Measurements from ENCODE around the gene TUBA4A. TPM values are rescaled to one million over a fixed set of nuclear protein-coding genes. Genes with fewer than 3 reads are reported as not detected.

Gene TUBA4A
- polyA plus RNA-seq, 1 donor (not counting 4 experiments of a cell fraction or from before 2014, with no cell fraction given): 524 TPM

DNA sequence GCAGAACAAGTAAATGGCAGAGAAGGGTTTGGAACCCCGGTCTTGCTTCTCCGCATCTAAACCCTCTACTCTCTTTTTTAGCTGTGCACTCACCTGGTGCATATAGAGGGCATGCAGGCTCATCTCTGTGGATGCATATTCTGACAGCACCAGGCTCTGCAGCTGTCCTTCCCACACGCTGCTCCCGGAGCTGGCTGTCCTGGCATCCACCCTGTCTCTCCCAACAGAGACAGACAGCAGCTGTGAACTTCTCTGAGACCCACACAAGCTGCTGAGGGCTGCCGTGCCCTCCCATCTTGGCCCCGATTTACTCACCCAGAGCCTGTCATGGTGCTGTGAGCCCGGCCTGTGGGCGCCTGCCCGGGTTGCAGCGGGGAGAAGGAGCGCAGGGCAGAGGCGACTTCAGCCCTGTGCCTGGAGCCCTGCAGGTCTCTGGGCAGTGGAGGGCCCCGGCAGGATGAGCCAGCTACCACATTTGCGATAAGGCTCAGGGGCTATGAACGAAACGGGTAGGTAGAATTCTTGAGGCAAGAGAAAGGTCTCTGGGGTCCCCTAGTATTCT lies 31.7 kb downstream of the TUBA4A start:
- H3K4me2 ChIP-seq (ENCODE audit: control insufficient read depth, extremely low read depth, insufficient read depth, low read depth, low read length): no peak overlapping the region
- H3K27me3 ChIP-seq (ENCODE audit: control insufficient read depth, extremely low read depth, insufficient read depth, low read length): no peaks in the 10 kb centered on the region
- no peak overlapping the region for H3K9ac ChIP-seq (ENCODE audit: control insufficient read depth, extremely low read depth, insufficient read depth, low read length)
- dilution Hi-C loops (cut with MboI; ENCODE audit: extremely low pct_ligation_motif_present, low sequenced_read_pairs): no loop called here
- no peak overlapping the region for H3K27ac ChIP-seq (ENCODE audit: control insufficient read depth, insufficient read depth, low read length)
- H3K9me1 ChIP-seq (ENCODE audit: control insufficient read depth, extremely low read depth, insufficient read depth, low read length): no peaks in the 10 kb centered on the region
- no peaks in the 10 kb centered on the region for H4K20me1 ChIP-seq (ENCODE audit: control insufficient read depth, extremely low read depth, insufficient read depth, low read length)
- no peak overlapping the region for H2AFZ ChIP-seq (ENCODE audit: control insufficient read depth, low read length)
- FAIRE-seq (no peak), DNase-seq (ENCODE audit: low read depth, low spot score) (no peak)
- H3K36me3 ChIP-seq (ENCODE audit: control insufficient read depth in 2 of 2, extremely low read depth in 1 of 2, insufficient read depth in 2 of 2, low read length in 2 of 2): peaks cover 37 to 44% of the 10 kb centered on the region in 2 experiments
- H3K9me3 ChIP-seq (ENCODE audit: control insufficient read depth, low read depth, low read length): no peaks in the 10 kb centered on the region
- H3K79me2 ChIP-seq (ENCODE audit: control insufficient read depth, insufficient read depth, low read length): peaks cover 4% of the 10 kb centered on the region
- peaks cover 18% of the 10 kb centered on the region for H3K4me1 ChIP-seq (ENCODE audit: control insufficient read depth, extremely low read depth, insufficient read depth, low read length)
- H3K4me3 ChIP-seq (ENCODE audit: control insufficient read depth in 2 of 3, extremely low read depth in 1 of 3, insufficient read depth in 2 of 3, low read depth in 1 of 3, low read length in 3 of 3): no peak overlapping the region
- no peak for TF ChIP-seq EZH2 (IDR thresholded peaks at IDR 0.05; ENCODE audit: low read length)
- no peak for TF ChIP-seq CTCF (optimal IDR thresholded peaks at IDR 0.05 in 1 of 3, IDR thresholded peaks at IDR 0.05 in 1 of 3, conservative IDR thresholded peaks at IDR 0.05 in 1 of 3; ENCODE audit: extremely low read depth in 1 of 3, insufficient read depth in 2 of 3, low read length in 3 of 3)

DNA sequence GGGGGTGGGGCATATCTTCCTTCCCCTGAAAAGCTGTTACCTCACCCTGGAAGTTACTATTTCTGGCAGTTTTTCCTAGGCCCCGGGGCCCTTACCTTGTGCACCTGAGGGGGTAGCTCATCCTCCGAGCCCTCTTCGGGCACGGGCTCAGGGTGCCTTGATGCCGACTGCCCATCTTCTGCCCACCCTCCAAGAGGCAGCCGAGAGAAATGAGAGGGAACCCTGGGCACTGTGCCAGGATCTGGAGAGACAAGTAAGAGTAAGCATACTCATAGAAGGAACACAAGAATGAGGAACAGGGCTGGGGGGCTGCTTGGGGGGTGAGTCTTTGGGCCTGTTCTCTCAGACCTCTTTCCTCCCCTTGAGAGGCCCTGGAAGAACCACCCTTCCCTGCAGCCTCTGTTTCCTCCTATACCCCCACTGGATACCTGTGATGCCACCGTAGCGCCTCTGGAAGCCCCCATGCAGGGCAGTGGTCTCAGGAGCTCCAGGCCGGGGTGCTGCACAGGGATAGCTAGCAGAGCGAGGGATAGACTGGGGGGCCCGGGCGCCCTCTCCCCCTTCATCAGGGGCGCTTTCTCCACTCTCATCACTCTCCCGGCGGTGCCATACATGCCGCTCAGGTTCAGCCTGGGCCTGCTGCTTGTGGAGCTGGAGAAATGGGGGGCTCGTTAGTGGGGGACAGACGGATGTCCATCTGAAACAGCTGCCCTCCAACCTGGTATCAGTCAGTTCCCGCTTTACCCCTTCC lies 32.9 kb downstream of the TUBA4A start:
- Histone ChIP-seq H3K4me2 (ENCODE audit: control insufficient read depth, extremely low read depth, insufficient read depth, low read depth, low read length) (no peak overlapping the region), H3K9me3 (ENCODE audit: control insufficient read depth, low read depth, low read length) (no peaks in the 10 kb centered on the region), H3K79me2 (ENCODE audit: control insufficient read depth, insufficient read depth, low read length) (no peaks in the 10 kb centered on the region), H2AFZ (ENCODE audit: control insufficient read depth, low read length) (no peak overlapping the region), H3K4me1 (ENCODE audit: control insufficient read depth, extremely low read depth, insufficient read depth, low read length) (peaks cover 18% of the 10 kb centered on the region), H3K9me1 (ENCODE audit: control insufficient read depth, extremely low read depth, insufficient read depth, low read length) (no peaks in the 10 kb centered on the region), H3K27me3 (ENCODE audit: control insufficient read depth, extremely low read depth, insufficient read depth, low read length) (no peaks in the 10 kb centered on the region), H4K20me1 (ENCODE audit: control insufficient read depth, extremely low read depth, insufficient read depth, low read length) (no peaks in the 10 kb centered on the region), H3K9ac (ENCODE audit: control insufficient read depth, extremely low read depth, insufficient read depth, low read length) (no peak overlapping the region), H3K36me3 (ENCODE audit: control insufficient read depth in 2 of 2, extremely low read depth in 1 of 2, insufficient read depth in 2 of 2, low read length in 2 of 2) (peaks cover 31 to 46% of the 10 kb centered on the region in 2 experiments), H3K27ac (ENCODE audit: control insufficient read depth, insufficient read depth, low read length) (no peak overlapping the region), H3K4me3 (ENCODE audit: control insufficient read depth in 2 of 3, extremely low read depth in 1 of 3, insufficient read depth in 2 of 3, low read depth in 1 of 3, low read length in 3 of 3) (no peak overlapping the region)
- FAIRE-seq (no peak), DNase-seq (ENCODE audit: low read depth, low spot score) (no peak)
- TF ChIP-seq CTCF (optimal IDR thresholded peaks at IDR 0.05 in 1 of 3, IDR thresholded peaks at IDR 0.05 in 1 of 3, conservative IDR thresholded peaks at IDR 0.05 in 1 of 3; ENCODE audit: extremely low read depth in 1 of 3, insufficient read depth in 2 of 3, low read length in 3 of 3) (no peak), EZH2 (IDR thresholded peaks at IDR 0.05; ENCODE audit: low read length) (no peak)
- dilution Hi-C loops (cut with MboI; ENCODE audit: extremely low pct_ligation_motif_present, low sequenced_read_pairs): no loop called here

All from keratinocyte (primary cell).